Measurements from ENCODE around the gene VRK3. TPM values are rescaled to one million over a fixed set of nuclear protein-coding genes. Genes with fewer than 3 reads are reported as not detected.
A peak's percentile ranks its signal among the peaks of the same experiment; 100 is the strongest.
"Not testable (repeated sequence)": the region's sequence is repeated elsewhere in the genome, so short reads cannot be mapped to it uniquely, and the experiment has no call there.

Gene VRK3
- total RNA-seq (100 to 1,000 TPM; 143 to 237 TPM), polyA plus RNA-seq (ENCODE audit: insufficient read depth, low read depth, low replicate concordance) (375 TPM)
- long read RNA-seq, donor 1, transcript VRK3-217 (15 exons, 2,126 nt): major isoform, 7 of 11 reads
- long read RNA-seq, donor 1, partial matches to known transcripts: 0 of 11 reads
- long read RNA-seq, donor 1, other reads (novel, unspliced or antisense): 0 of 11 reads
- long read RNA-seq, donor 2, transcript VRK3-217 (15 exons, 2,126 nt): major isoform, 5 of 9 reads
- long read RNA-seq, donor 2, partial matches to known transcripts: 0 of 9 reads
- long read RNA-seq, donor 2, other reads (novel, unspliced or antisense): 0 of 9 reads

DNA sequence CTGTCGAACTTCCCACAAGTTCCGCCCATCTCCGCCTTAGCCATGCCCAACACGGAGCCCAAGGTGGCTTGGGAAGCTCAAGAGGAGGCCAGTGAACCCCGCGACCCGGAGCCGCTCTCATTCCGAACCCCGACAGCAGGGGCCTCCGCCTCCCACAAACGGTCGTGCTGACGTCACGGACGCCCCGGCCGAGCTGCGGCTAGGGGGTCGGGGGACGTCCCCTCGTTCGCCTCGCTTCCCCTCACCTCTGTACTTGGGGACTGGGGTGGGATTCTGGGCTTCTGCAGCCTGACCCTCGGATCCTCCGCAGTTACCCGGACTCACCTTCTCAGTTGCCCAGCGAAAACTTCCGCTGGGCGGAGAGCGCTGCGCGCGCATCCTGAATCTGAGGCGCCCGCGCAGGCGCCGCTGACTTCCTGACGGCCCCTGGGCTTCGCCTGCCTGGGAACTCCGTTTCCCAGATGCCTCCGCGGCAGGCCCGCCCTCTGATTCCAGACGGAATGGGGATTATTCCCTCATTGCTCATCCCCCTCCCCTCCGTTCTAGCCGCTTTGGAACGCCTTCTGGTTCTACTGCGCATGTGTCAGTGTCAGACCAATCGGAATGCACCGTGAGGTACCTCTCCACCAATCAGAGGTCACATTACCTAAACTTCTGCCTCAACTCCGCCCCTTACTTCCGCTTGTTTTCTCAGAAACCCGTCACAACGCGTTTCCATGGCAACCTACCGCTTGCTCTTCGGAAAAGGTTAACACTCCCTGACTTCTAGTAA, at the start of gene VRK3:
Gene VRK3 (minus strand): TSS at position 351 of the 772 bp plus-strand sequence. CDS start 9,210 bp downstream, outside the sequence.
- intact Hi-C loops (cut with DNase I; ENCODE audit: low total_unique reads): no loop called here
- 0 to 1% methylated on average over 25 to 54 of the region's 59 CpGs for WGBS, 2 donors
- H3K36me3 ChIP-seq (ENCODE audit: low read depth, missing control alignments): no peaks in the 10 kb centered on the region
- peak within 1 kb of the TSS; percentile 77 to 94 for H3K4me3 ChIP-seq
- peaks cover 15% of the 10 kb centered on the region for H3K4me1 ChIP-seq
- no peaks in the 10 kb centered on the region for H3K9me3 ChIP-seq
- peak; percentile 99 for DNase-seq
- TF ChIP-seq CTCF (IDR thresholded peaks at IDR 0.05) (no peak), POLR2A (IDR thresholded peaks at IDR 0.05) (peak; percentile 20)
- H3K27ac ChIP-seq: peak within 1 kb of the TSS; percentile 86 to 89
- no peaks in the 10 kb centered on the region for H3K27me3 ChIP-seq

- H3K36me3 ChIP-seq (ENCODE audit: low read depth, missing control alignments); H3K4me3 ChIP-seq; H3K27me3 ChIP-seq; H3K4me1 ChIP-seq; intact Hi-C loops (cut with DNase I; ENCODE audit: low total_unique reads); H3K9me3 ChIP-seq; DNase-seq; H3K27ac ChIP-seq: not testable (repeated sequence)
- 85 to 88% methylated on average over 5 of the region's 5 CpGs for WGBS, 2 donors
Observed at GRCh38 chr19:50068382-50068781, 43.2 kb upstream of the VRK3 start.

GRCh38 chr19:50067575-50067974, 42.4 kb upstream of the VRK3 start:
- intact Hi-C loops (cut with DNase I; ENCODE audit: low total_unique reads): no loop called here
- 85 to 88% methylated on average over 6 of the region's 6 CpGs for WGBS, 2 donors
- no peak overlapping the region for H3K4me3 ChIP-seq
- H3K36me3 ChIP-seq (ENCODE audit: low read depth, missing control alignments): no peaks in the 10 kb centered on the region
- TF ChIP-seq POLR2A (IDR thresholded peaks at IDR 0.05) (no peak), CTCF (IDR thresholded peaks at IDR 0.05) (no peak)
- no peaks in the 10 kb centered on the region for H3K27me3 ChIP-seq
- DNase-seq: no peak
- H3K9me3 ChIP-seq: no peaks in the 10 kb centered on the region
- H3K4me1 ChIP-seq: no peaks in the 10 kb centered on the region
- no peak overlapping the region for H3K27ac ChIP-seq

- Histone ChIP-seq H3K36me3 (ENCODE audit: low read depth, missing control alignments) (no peaks in the 10 kb centered on the region), H3K4me1 (no peaks in the 10 kb centered on the region), H3K9me3 (no peaks in the 10 kb centered on the region), H3K27ac (no peak overlapping the region), H3K4me3 (no peak overlapping the region), H3K27me3 (no peaks in the 10 kb centered on the region)
- no peak for TF ChIP-seq POLR2A (IDR thresholded peaks at IDR 0.05)
- TF ChIP-seq CTCF (IDR thresholded peaks at IDR 0.05): no peak
- intact Hi-C loops (cut with DNase I; ENCODE audit: low total_unique reads): no loop called here
- no peak for DNase-seq
- 85 to 89% methylated on average over 10 of the region's 10 CpGs for WGBS, 2 donors
Observed at GRCh38 chr19:50065938-50066337, 40.8 kb upstream of the VRK3 start.

DNA sequence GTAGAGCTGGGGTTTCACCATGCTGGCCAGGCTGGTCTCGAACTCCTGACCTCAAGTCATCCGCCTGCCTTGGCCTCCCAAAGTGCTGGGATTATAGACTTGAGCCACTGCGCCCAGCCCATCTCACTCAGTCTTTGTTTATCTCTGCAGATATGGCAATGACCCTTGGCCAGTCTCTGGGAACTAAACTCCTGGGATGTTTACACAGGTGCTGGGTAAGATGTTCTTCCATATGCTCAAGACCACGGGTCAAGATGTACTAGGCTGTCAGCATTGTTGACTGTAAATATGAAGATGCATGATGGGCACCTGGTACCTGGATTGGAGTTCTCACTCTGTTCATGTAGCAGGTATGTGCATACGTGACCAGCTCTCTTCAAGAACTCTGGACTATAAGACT, 36.5 kb upstream of the VRK3 start:
- H3K27me3 ChIP-seq: no peaks in the 10 kb centered on the region
- H3K27ac ChIP-seq: no peak overlapping the region
- TF ChIP-seq POLR2A (IDR thresholded peaks at IDR 0.05): no peak
- TF ChIP-seq CTCF (IDR thresholded peaks at IDR 0.05): no peak
- intact Hi-C loops (cut with DNase I; ENCODE audit: low total_unique reads): no loop called here
- no peaks in the 10 kb centered on the region for H3K36me3 ChIP-seq (ENCODE audit: low read depth, missing control alignments)
- WGBS, 2 donors: 74 to 86% methylated on average over 4 to 5 of the region's 5 CpGs
- no peaks in the 10 kb centered on the region for H3K4me1 ChIP-seq
- DNase-seq: no peak
- H3K9me3 ChIP-seq: no peaks in the 10 kb centered on the region
- H3K4me3 ChIP-seq: no peak overlapping the region

Measured in testis (tissue), 5 donors.